Activated naive CD4-positive, alpha-beta T cell treated with anti-CD3 and anti-CD28 coated beads, Interleukin-2, amount 50 U/mL, for 24 hours (primary cell): Measurements from ENCODE around the gene ITPKA.

Source experiments
- H3K27ac Mint-ChIP-seq: one replicate; pipeline ENCODE4 v1.8.0; 2021; ENCODE audit warnings: mild to moderate bottlenecking, mixed read lengths
- H3K27me3 Mint-ChIP-seq: one replicate; pipeline ENCODE4 v1.8.0; 2021; ENCODE audit warnings: mixed read lengths
- H3K36me3 Mint-ChIP-seq: one replicate; pipeline ENCODE4 v1.8.0; 2021; ENCODE audit warnings: mixed read lengths
- H3K4me1 Mint-ChIP-seq: one replicate; pipeline ENCODE4 v1.8.0; 2021; ENCODE audit warnings: mixed read lengths
- H3K4me3 Mint-ChIP-seq: one replicate; pipeline ENCODE4 v1.8.0; 2021; ENCODE audit warnings: mild to moderate bottlenecking, mixed read lengths
- H3K9me3 Mint-ChIP-seq: one replicate; pipeline ENCODE4 v1.8.0; 2021; ENCODE audit warnings: mixed read lengths

ITPKA gene

GRCh38 chr15:41483519-41483918 lies 10.2 kb upstream of the ITPKA start:
- Mint-ChIP-seq H3K9me3 (no peaks in the 10 kb centered on the region), H3K4me1 (peaks cover 23% of the 10 kb centered on the region), H3K36me3 (peaks cover 5% of the 10 kb centered on the region), H3K27ac (no peak overlapping the region), H3K27me3 (no peaks in the 10 kb centered on the region), H3K4me3 (peak overlapping the region; percentile 26)

- H3K4me1 Mint-ChIP-seq = peaks cover 26% of the 10 kb centered on the region
- peaks cover 3% of the 10 kb centered on the region for H3K36me3 Mint-ChIP-seq
- H3K9me3 Mint-ChIP-seq = no peaks in the 10 kb centered on the region
- no peak overlapping the region for H3K4me3 Mint-ChIP-seq
- no peak overlapping the region for H3K27ac Mint-ChIP-seq
- H3K27me3 Mint-ChIP-seq = no peaks in the 10 kb centered on the region
Observed at GRCh38 chr15:41484937-41485625, 8.6 kb upstream of the ITPKA start.

GRCh38 chr15:41486286-41486685 lies 7.4 kb upstream of the ITPKA start:
- Mint-ChIP-seq H3K27me3 (no peaks in the 10 kb centered on the region), H3K27ac (no peak overlapping the region), H3K9me3 (no peaks in the 10 kb centered on the region), H3K36me3 (peaks cover 1% of the 10 kb centered on the region), H3K4me3 (no peak overlapping the region), H3K4me1 (peaks cover 33% of the 10 kb centered on the region)

GRCh38 chr15:41487381-41487780 lies 6.3 kb upstream of the ITPKA start:
- peaks cover 1% of the 10 kb centered on the region for H3K36me3 Mint-ChIP-seq
- H3K9me3 Mint-ChIP-seq = no peaks in the 10 kb centered on the region
- H3K27me3 Mint-ChIP-seq = no peaks in the 10 kb centered on the region
- peaks cover 33% of the 10 kb centered on the region for H3K4me1 Mint-ChIP-seq
- no peak overlapping the region for H3K27ac Mint-ChIP-seq
- no peak overlapping the region for H3K4me3 Mint-ChIP-seq

- H3K27ac Mint-ChIP-seq = no peak overlapping the region
- no peak overlapping the region for H3K4me3 Mint-ChIP-seq
- H3K9me3 Mint-ChIP-seq = no peaks in the 10 kb centered on the region
- H3K36me3 Mint-ChIP-seq = peaks cover 1% of the 10 kb centered on the region
- no peaks in the 10 kb centered on the region for H3K27me3 Mint-ChIP-seq
- H3K4me1 Mint-ChIP-seq = peaks cover 34% of the 10 kb centered on the region
Observed at GRCh38 chr15:41487802-41488201, 5.9 kb upstream of the ITPKA start.

GRCh38 chr15:41489641-41490040 lies 4.0 kb upstream of the ITPKA start:
- Mint-ChIP-seq H3K27me3 (no peaks in the 10 kb centered on the region), H3K4me3 (no peak overlapping the region), H3K36me3 (no peaks in the 10 kb centered on the region), H3K9me3 (no peaks in the 10 kb centered on the region), H3K4me1 (peaks cover 22% of the 10 kb centered on the region), H3K27ac (no peak overlapping the region)

GRCh38 chr15:41490355-41490754 lies 3.3 kb upstream of the ITPKA start:
- H3K27me3 Mint-ChIP-seq = peaks cover 2% of the 10 kb centered on the region
- H3K27ac Mint-ChIP-seq = peak overlapping the region; percentile 38
- peak overlapping the region; percentile 53 for H3K4me3 Mint-ChIP-seq
- H3K4me1 Mint-ChIP-seq = peaks cover 22% of the 10 kb centered on the region
- no peaks in the 10 kb centered on the region for H3K9me3 Mint-ChIP-seq
- H3K36me3 Mint-ChIP-seq = no peaks in the 10 kb centered on the region

GRCh38 chr15:41491889-41492288 lies 1.8 kb upstream of the ITPKA start:
- peaks cover 8% of the 10 kb centered on the region for H3K27me3 Mint-ChIP-seq
- H3K27ac Mint-ChIP-seq = no peak overlapping the region
- peaks cover 22% of the 10 kb centered on the region for H3K4me1 Mint-ChIP-seq
- H3K4me3 Mint-ChIP-seq = no peak overlapping the region
- no peaks in the 10 kb centered on the region for H3K9me3 Mint-ChIP-seq
- no peaks in the 10 kb centered on the region for H3K36me3 Mint-ChIP-seq

- Mint-ChIP-seq H3K4me1 (peaks cover 22% of the 10 kb centered on the region), H3K27me3 (peaks cover 13% of the 10 kb centered on the region), H3K27ac (peak overlapping the region; percentile 70), H3K4me3 (peak overlapping the region; percentile 88), H3K36me3 (no peaks in the 10 kb centered on the region), H3K9me3 (no peaks in the 10 kb centered on the region)
Observed at GRCh38 chr15:41492597-41493204, 973 bp upstream of the ITPKA start.

GRCh38 chr15:41493902-41494189 lies 172 bp downstream of the ITPKA start:
- no peaks in the 10 kb centered on the region for H3K9me3 Mint-ChIP-seq
- no peak overlapping the region for H3K27ac Mint-ChIP-seq
- H3K4me3 Mint-ChIP-seq = no peak overlapping the region
- H3K36me3 Mint-ChIP-seq = no peaks in the 10 kb centered on the region
- H3K4me1 Mint-ChIP-seq = peaks cover 14% of the 10 kb centered on the region
- peaks cover 18% of the 10 kb centered on the region for H3K27me3 Mint-ChIP-seq

GRCh38 chr15:41494190-41494921 lies 682 bp downstream of the ITPKA start:
- H3K36me3 Mint-ChIP-seq = no peaks in the 10 kb centered on the region
- peaks cover 22% of the 10 kb centered on the region for H3K27me3 Mint-ChIP-seq

GRCh38 chr15:41494922-41495735 lies 1.5 kb downstream of the ITPKA start:
- H3K27ac Mint-ChIP-seq = no peak overlapping the region
- peaks cover 13% of the 10 kb centered on the region for H3K4me1 Mint-ChIP-seq
- peaks cover 26% of the 10 kb centered on the region for H3K27me3 Mint-ChIP-seq
- H3K9me3 Mint-ChIP-seq = no peaks in the 10 kb centered on the region
- H3K36me3 Mint-ChIP-seq = no peaks in the 10 kb centered on the region
- H3K4me3 Mint-ChIP-seq = peak overlapping the region; percentile 59

More at GRCh38 chr15:41494190-41494921, 682 bp downstream of the ITPKA start:
- Mint-ChIP-seq H3K4me3 (peak overlapping the region; percentile 69), H3K27ac (no peak overlapping the region), H3K9me3 (no peaks in the 10 kb centered on the region), H3K4me1 (peaks cover 14% of the 10 kb centered on the region)

- Mint-ChIP-seq H3K27me3 (peaks cover 32% of the 10 kb centered on the region), H3K4me3 (peak overlapping the region; percentile 59), H3K4me1 (peaks cover 8% of the 10 kb centered on the region), H3K27ac (no peak overlapping the region), H3K36me3 (no peaks in the 10 kb centered on the region), H3K9me3 (no peaks in the 10 kb centered on the region)
Observed at GRCh38 chr15:41495736-41496599, 2.3 kb downstream of the ITPKA start.

GRCh38 chr15:41498657-41499056 lies 5.0 kb downstream of the ITPKA start:
- Mint-ChIP-seq H3K36me3 (no peaks in the 10 kb centered on the region), H3K27ac (peak overlapping the region; percentile 65), H3K27me3 (peaks cover 39% of the 10 kb centered on the region), H3K4me1 (peaks cover 16% of the 10 kb centered on the region), H3K4me3 (no peak overlapping the region), H3K9me3 (no peaks in the 10 kb centered on the region)
